ENCODE measurements around the gene HELZ. TPM values are rescaled to one million over a fixed set of nuclear protein-coding genes. Genes with fewer than 3 reads are reported as not detected.

HELZ gene
- polyA plus RNA-seq, 2 of the 4 experiments (the other 2 are of a cell fraction), result 5.6 to 18.3 TPM

- CTCF ChIA-PET, result interaction anchor here (0.5 to 2.4 kb wide), 4 partner anchors 9 to 114 kb away, joined by 3 to 11 read pairs (median 5); no protein-coding TSS in a partner anchor
- DNase-seq (ENCODE audit: low read depth in 1 of 2, low spot score in 1 of 2), result no peak
Measured at GRCh38 chr17:67279115-67279514, 34.1 kb upstream of the HELZ start.

DNA sequence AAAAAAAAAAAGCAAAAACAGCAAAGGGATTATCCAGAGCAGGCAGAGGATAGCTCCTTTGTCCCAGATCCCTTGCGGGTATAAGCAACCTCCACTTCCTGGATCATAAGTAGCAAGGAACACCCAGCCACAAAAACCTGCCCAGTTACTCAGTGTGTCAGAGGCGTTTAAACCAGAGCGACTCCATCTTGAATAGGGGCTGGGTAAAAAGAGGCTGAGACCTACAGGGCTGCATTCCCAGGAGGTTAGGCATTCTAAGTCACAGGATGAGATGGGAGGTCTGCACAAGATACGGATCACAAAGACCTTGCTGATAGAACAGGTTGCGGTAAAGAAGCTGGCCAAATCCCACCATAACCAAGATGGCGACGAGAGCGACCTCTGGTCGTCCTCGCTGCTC, 33.4 kb upstream of the HELZ start:
- no peak overlapping the region for H3K4me3 ChIP-seq
- no peak for DNase-seq (ENCODE audit: low read depth in 1 of 2, low spot score in 1 of 2)
- WGBS (ENCODE audit: missing lambda C conversion rate), result 83% methylated on average over 10 of the region's 10 CpGs
- POLR2A ChIA-PET, result no interaction called here
- FAIRE-seq, result no peak
- H3K4me1 ChIP-seq, result no peaks in the 10 kb centered on the region
- TF ChIP-seq CBX8 (IDR thresholded peaks at IDR 0.05) (no peak), HOXA7 (CRISPR knock-in tag; IDR thresholded peaks at IDR 0.05) (no peak), PHF8 (IDR thresholded peaks at IDR 0.05; ENCODE audit: borderline replicate concordance, low read depth) (no peak), NPAS2 (CRISPR knock-in tag; IDR thresholded peaks at IDR 0.05; ENCODE audit: borderline replicate concordance) (no peak), MAFK (IDR thresholded peaks at IDR 0.05; ENCODE audit: partially characterized antibody) (no peak)
- H3K9me3 ChIP-seq, result no peaks in the 10 kb centered on the region
- CTCF ChIA-PET, result interaction anchor here (0.7 to 2.4 kb wide), 5 partner anchors 9 to 113 kb away, joined by 3 to 11 read pairs (median 5); no protein-coding TSS in a partner anchor
- H3K27ac ChIP-seq, result no peak overlapping the region
- H3K4me2 ChIP-seq, result no peak overlapping the region
- ATAC-seq, result no peak

More at GRCh38 chr17:67279115-67279514, 34.1 kb upstream of the HELZ start:
- POLR2A ChIA-PET, result no interaction called here
- no peak for ATAC-seq
- 70% methylated on average over 7 of the region's 7 CpGs for WGBS (ENCODE audit: missing lambda C conversion rate)
- H3K9me3 ChIP-seq, result no peaks in the 10 kb centered on the region
- H3K4me2 ChIP-seq, result no peak overlapping the region
- no peaks in the 10 kb centered on the region for H3K4me1 ChIP-seq
- TF ChIP-seq HOXA7 (CRISPR knock-in tag; IDR thresholded peaks at IDR 0.05) (no peak), KDM1A (IDR thresholded peaks at IDR 0.05; ENCODE audit: low read depth) (no peak), ZC3H11A (IDR thresholded peaks at IDR 0.05) (no peak), HDAC2 (IDR thresholded peaks at IDR 0.05) (no peak), SREBF2 (IDR thresholded peaks at IDR 0.05) (no peak), MYC (IDR thresholded peaks at IDR 0.05; ENCODE audit: borderline replicate concordance, low read length) (no peak), HMGXB4 (CRISPR knock-in tag; IDR thresholded peaks at IDR 0.05; ENCODE audit: borderline replicate concordance) (no peak), REST (IDR thresholded peaks at IDR 0.05) (no peak), MAFK (IDR thresholded peaks at IDR 0.05; ENCODE audit: partially characterized antibody) (no peak), BHLHE40 (IDR thresholded peaks at IDR 0.05; ENCODE audit: low read depth, low read length) (no peak), JUNB (IDR thresholded peaks at IDR 0.05) (no peak), CBX8 (IDR thresholded peaks at IDR 0.05) (no peak), NFE2L2 (conservative IDR thresholded peaks at IDR 0.05; ENCODE audit: low read length) (no peak), HOXB13 (CRISPR knock-in tag; IDR thresholded peaks at IDR 0.05; ENCODE audit: low read depth) (no peak)
- TF ChIP-seq, protein P1, sequence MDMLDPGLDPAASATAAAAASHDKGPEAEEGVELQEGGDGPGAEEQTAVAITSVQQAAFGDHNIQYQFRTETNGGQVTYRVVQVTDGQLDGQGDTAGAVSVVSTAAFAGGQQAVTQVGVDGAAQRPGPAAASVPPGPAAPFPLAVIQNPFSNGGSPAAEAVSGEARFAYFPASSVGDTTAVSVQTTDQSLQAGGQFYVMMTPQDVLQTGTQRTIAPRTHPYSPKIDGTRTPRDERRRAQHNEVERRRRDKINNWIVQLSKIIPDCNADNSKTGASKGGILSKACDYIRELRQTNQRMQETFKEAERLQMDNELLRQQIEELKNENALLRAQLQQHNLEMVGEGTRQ (IDR thresholded peaks at IDR 0.05), result no peak
- H3K27ac ChIP-seq, result no peak overlapping the region
- H3K4me3 ChIP-seq, result no peak overlapping the region
- FAIRE-seq, result no peak

- Histone ChIP-seq H3K4me2 (no peak overlapping the region), H3K9me3 (no peaks in the 10 kb centered on the region), H3K27ac (no peak overlapping the region), H3K4me1 (no peaks in the 10 kb centered on the region), H3K4me3 (no peak overlapping the region)
- DNase-seq (ENCODE audit: low read depth in 1 of 2, low spot score in 1 of 2) (peak in 1 of 2 experiments; percentile 61), FAIRE-seq (no peak), ATAC-seq (peak; percentile 57 to 69; a peak in 3 of 6 replicates)
- WGBS (ENCODE audit: missing lambda C conversion rate), result 20% methylated on average over 10 of the region's 10 CpGs
- ChIA-PET CTCF (interaction anchor here (0.7 to 2.2 kb wide), 7 partner anchors 11 to 233 kb away, joined by 3 to 5 read pairs (median 4); no protein-coding TSS in a partner anchor), POLR2A (no interaction called here)
- TF ChIP-seq RAD21 (conservative IDR thresholded peaks at IDR 0.05 in 1 of 2, IDR thresholded peaks at IDR 0.05 in 1 of 2) (peak; percentile 37 to 56; a peak in 3 of 5 replicates), CHD2 (IDR thresholded peaks at IDR 0.05; ENCODE audit: low read length, partially characterized antibody) (no peak)
Measured at GRCh38 chr17:67276075-67276474, 31.1 kb upstream of the HELZ start.
